OCI-LY1 (cell line): ENCODE data around the gene HAPLN3.

Experiments
- H2AFZ ChIP-seq: fragments of 200-600 bp; sonication (generic), shearing (Covaris generic); 2 replicates; pipeline ENCODE4 v1.6.0; 2014; ENCODE audit warnings: antibody characterized with exemption, mild to moderate bottlenecking, low read length
- H3F3A ChIP-seq: fragments of 200-600 bp; sonication (generic), shearing (Covaris generic); 2 replicates; pipeline ENCODE4 v1.6.0; 2014; ENCODE audit warnings: mild to moderate bottlenecking, antibody characterized with exemption, low read length, moderate library complexity; ENCODE audit not compliant: insufficient read depth
- H3K27ac ChIP-seq: fragments of 200-600 bp; sonication (generic); 2 replicates; pipeline ENCODE4 v1.5.1; 2014; ENCODE audit warnings: low read length, mixed run types, mild to moderate bottlenecking, low read depth; ENCODE audit not compliant: poor library complexity, severe bottlenecking
- H3K27me3 ChIP-seq: fragments of 200-600 bp; sonication (generic); 2 replicates; pipeline ENCODE4 v1.6.0; 2014; ENCODE audit warnings: antibody characterized with exemption, mild to moderate bottlenecking, low read length, moderate library complexity; ENCODE audit not compliant: insufficient read depth
- H3K36me3 ChIP-seq: fragments of 200-600 bp; sonication (generic); 2 replicates; pipeline ENCODE4 v1.6.1; 2014; ENCODE audit warnings: mild to moderate bottlenecking, antibody characterized with exemption, low read length, moderate library complexity, mixed read lengths; ENCODE audit not compliant: insufficient read depth
- H3K4me1 ChIP-seq: fragments of 200-600 bp; sonication (generic); 2 replicates; pipeline ENCODE4 v1.5.1; 2014; ENCODE audit warnings: mild to moderate bottlenecking, low read length, moderate library complexity; ENCODE audit not compliant: insufficient read depth, severe bottlenecking
- H3K4me2 ChIP-seq: fragments of 200-600 bp; sonication (generic), shearing (Covaris generic); 2 replicates; pipeline ENCODE4 v1.6.1; 2014; ENCODE audit warnings: low read length
- H3K4me3 ChIP-seq: fragments of 200-600 bp; sonication (generic); 2 replicates; pipeline ENCODE4 v1.5.1; 2014; ENCODE audit warnings: low read length, low read depth, mild to moderate bottlenecking, mixed read lengths; ENCODE audit not compliant: poor library complexity, severe bottlenecking
- H3K79me2 ChIP-seq: fragments of 200-600 bp; shearing (Covaris generic); 2 replicates; pipeline ENCODE4 v1.6.1; 2016; ENCODE audit warnings: mixed run types, low read length, mixed read lengths; ENCODE audit not compliant: insufficient read depth
- H3K9ac ChIP-seq: fragments of 200-600 bp; sonication (generic), shearing (Covaris generic); 2 replicates; pipeline ENCODE4 v1.6.1; 2014; ENCODE audit warnings: mild to moderate bottlenecking, low read length, mixed read lengths
- H3K9me2 ChIP-seq: fragments of 200-600 bp; sonication (generic), shearing (Covaris generic); 2 replicates; pipeline ENCODE4 v1.6.1; 2014; ENCODE audit warnings: low read depth, mild to moderate bottlenecking, low read length, mixed read lengths
- H3K9me3 ChIP-seq: fragments of 200-600 bp; shearing (Covaris generic); 2 replicates; pipeline ENCODE4 v1.6.1; 2014; ENCODE audit warnings: low read length, mixed read lengths
- H4K20me1 ChIP-seq: fragments of 200-600 bp; sonication (generic), shearing (Covaris generic); 2 replicates; pipeline ENCODE4 v1.6.0; 2016; ENCODE audit warnings: mild to moderate bottlenecking, low read length; ENCODE audit not compliant: insufficient read depth
- CTCF ChIP-seq: fragments of 200-600 bp; sonication (generic), shearing (Covaris generic); IDR thresholded peaks from 2 replicates; pipeline ENCODE4 v1.5.1; 2017; ENCODE audit warnings: mild to moderate bottlenecking, antibody characterized with exemption, low read length, moderate library complexity, mixed read lengths
- EZH2 ChIP-seq: fragments of 200-600 bp; sonication (generic), shearing (Covaris generic); IDR thresholded peaks from 2 replicates; pipeline ENCODE4 v1.8.0; 2017; ENCODE audit warnings: borderline replicate concordance, mixed run types, mild to moderate bottlenecking, antibody characterized with exemption, low read length, moderate library complexity, mixed read lengths

Gene HAPLN3

GRCh38 chr15:88897456-88898194, 2.3 kb upstream of the HAPLN3 start:
- peak; percentile 40; the same call in 1 of the 2 replicates for TF ChIP-seq CTCF
- TF ChIP-seq EZH2: no peak
- H3K27me3 ChIP-seq: peaks cover 9% of the 10 kb centered on the region; the same call in 1 of the 2 replicates
- no peak overlapping the region for H3K4me2 ChIP-seq
- no peaks in the 10 kb centered on the region for H3K36me3 ChIP-seq
- no peaks in the 10 kb centered on the region for H4K20me1 ChIP-seq
- no peak overlapping the region for H3K4me3 ChIP-seq
- no peak overlapping the region for H3K27ac ChIP-seq
- H3K9me2 ChIP-seq: no peaks in the 10 kb centered on the region
- H3K79me2 ChIP-seq: no peaks in the 10 kb centered on the region
- H3K9me3 ChIP-seq: no peaks in the 10 kb centered on the region
- H2AFZ ChIP-seq: no peak overlapping the region
- H3K9ac ChIP-seq: no peak overlapping the region
- H3F3A ChIP-seq: no peaks in the 10 kb centered on the region
- H3K4me1 ChIP-seq: peaks cover 8% of the 10 kb centered on the region

GRCh38 chr15:88897142-88897455, 1.8 kb upstream of the HAPLN3 start:
- H2AFZ ChIP-seq: no peak overlapping the region
- H3K4me2 ChIP-seq: no peak overlapping the region
- peaks cover 8% of the 10 kb centered on the region for H3K4me1 ChIP-seq
- no peaks in the 10 kb centered on the region for H3K36me3 ChIP-seq
- H4K20me1 ChIP-seq: no peaks in the 10 kb centered on the region
- H3K27me3 ChIP-seq: peaks cover 9% of the 10 kb centered on the region; the same call in 1 of the 2 replicates
- no peak overlapping the region for H3K9ac ChIP-seq
- TF ChIP-seq EZH2 (no peak), CTCF (no peak)
- no peak overlapping the region for H3K4me3 ChIP-seq
- H3K27ac ChIP-seq: no peak overlapping the region
- no peaks in the 10 kb centered on the region for H3K9me2 ChIP-seq
- H3F3A ChIP-seq: no peaks in the 10 kb centered on the region
- H3K79me2 ChIP-seq: no peaks in the 10 kb centered on the region
- no peaks in the 10 kb centered on the region for H3K9me3 ChIP-seq

GRCh38 chr15:88896333-88897033, 1.1 kb upstream of the HAPLN3 start:
- H3K9ac ChIP-seq: no peak overlapping the region
- H3K4me2 ChIP-seq: no peak overlapping the region
- peaks cover 9% of the 10 kb centered on the region; the same call in 1 of the 2 replicates for H3K27me3 ChIP-seq
- TF ChIP-seq CTCF (no peak), EZH2 (no peak)
- H3K36me3 ChIP-seq: no peaks in the 10 kb centered on the region
- H3K79me2 ChIP-seq: no peaks in the 10 kb centered on the region
- peaks cover 8% of the 10 kb centered on the region for H3K4me1 ChIP-seq
- no peaks in the 10 kb centered on the region for H3K9me2 ChIP-seq
- no peak overlapping the region for H3K27ac ChIP-seq
- H4K20me1 ChIP-seq: no peaks in the 10 kb centered on the region
- no peaks in the 10 kb centered on the region for H3F3A ChIP-seq
- no peak overlapping the region for H2AFZ ChIP-seq
- no peak overlapping the region for H3K4me3 ChIP-seq
- H3K9me3 ChIP-seq: no peaks in the 10 kb centered on the region
